Activated naive CD8-positive, alpha-beta T cell (primary cell): Measurements from ENCODE around the gene FGF4.

Experiments
- H3K27ac Mint-ChIP-seq: one replicate; pipeline ENCODE4 v1.8.0; 2021; ENCODE audit warnings: mixed read lengths
- H3K27me3 Mint-ChIP-seq: one replicate; pipeline ENCODE4 v1.8.0; 2021; ENCODE audit warnings: mixed read lengths
- H3K36me3 Mint-ChIP-seq: one replicate; pipeline ENCODE4 v1.8.0; 2021; ENCODE audit warnings: mixed read lengths
- H3K4me1 Mint-ChIP-seq: one replicate; pipeline ENCODE4 v1.8.0; 2021; ENCODE audit warnings: low read depth, mixed read lengths
- H3K4me3 Mint-ChIP-seq: one replicate; pipeline ENCODE4 v1.8.0; 2021; ENCODE audit warnings: mild to moderate bottlenecking, mixed read lengths
- H3K9me3 Mint-ChIP-seq: one replicate; pipeline ENCODE4 v1.8.0; 2021; ENCODE audit warnings: low read depth, mixed read lengths

Gene FGF4

DNA sequence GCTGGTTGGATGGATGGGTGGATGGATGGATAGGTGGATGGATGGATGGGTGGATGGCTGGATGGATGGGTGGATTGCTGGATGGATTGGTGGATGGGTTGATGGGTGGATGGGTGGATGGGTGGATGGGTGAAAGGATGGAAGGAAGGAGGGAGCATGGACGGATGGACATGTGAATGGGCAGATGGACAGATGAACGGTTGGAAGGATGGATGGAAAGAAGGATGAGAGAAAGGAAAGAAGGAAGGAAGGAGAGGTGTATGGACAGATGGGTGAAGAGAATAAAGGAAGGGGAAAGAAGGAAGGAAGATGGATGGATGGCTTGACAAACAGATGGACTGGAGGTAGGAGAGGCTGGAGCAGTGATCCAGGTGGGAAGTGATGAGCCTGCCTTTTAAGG is 38.7 kb upstream of the FGF4 start:
- no peaks in the 10 kb centered on the region for H3K36me3 Mint-ChIP-seq
- no peaks in the 10 kb centered on the region for H3K9me3 Mint-ChIP-seq
- no peak overlapping the region for H3K4me3 Mint-ChIP-seq
- no peaks in the 10 kb centered on the region for H3K4me1 Mint-ChIP-seq
- H3K27me3 Mint-ChIP-seq, result peaks cover 11% of the 10 kb centered on the region
- no peak overlapping the region for H3K27ac Mint-ChIP-seq

DNA sequence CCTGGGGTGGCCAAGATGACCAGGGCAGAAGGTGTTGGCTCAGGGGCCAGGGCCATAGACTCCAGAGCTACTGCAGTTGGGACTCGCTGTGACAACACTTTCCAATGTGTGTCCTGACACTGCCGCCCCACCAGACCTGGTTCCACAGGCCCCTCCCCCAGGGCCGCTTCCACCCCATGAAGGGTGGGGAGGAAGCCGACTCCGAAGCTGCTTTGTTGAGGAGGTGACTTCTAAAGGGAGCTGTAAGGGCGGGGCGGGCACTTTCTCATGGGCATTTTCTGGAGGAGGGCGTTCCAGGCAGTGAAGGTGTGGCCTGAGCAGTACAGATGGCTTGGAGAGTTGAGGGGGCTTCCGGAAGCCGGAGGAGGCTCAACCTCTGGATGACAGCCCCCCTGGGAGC is 37.8 kb upstream of the FGF4 start:
- Mint-ChIP-seq H3K4me3 (no peak overlapping the region), H3K9me3 (no peaks in the 10 kb centered on the region), H3K4me1 (no peaks in the 10 kb centered on the region), H3K27ac (no peak overlapping the region), H3K27me3 (peaks cover 11% of the 10 kb centered on the region), H3K36me3 (no peaks in the 10 kb centered on the region)

DNA sequence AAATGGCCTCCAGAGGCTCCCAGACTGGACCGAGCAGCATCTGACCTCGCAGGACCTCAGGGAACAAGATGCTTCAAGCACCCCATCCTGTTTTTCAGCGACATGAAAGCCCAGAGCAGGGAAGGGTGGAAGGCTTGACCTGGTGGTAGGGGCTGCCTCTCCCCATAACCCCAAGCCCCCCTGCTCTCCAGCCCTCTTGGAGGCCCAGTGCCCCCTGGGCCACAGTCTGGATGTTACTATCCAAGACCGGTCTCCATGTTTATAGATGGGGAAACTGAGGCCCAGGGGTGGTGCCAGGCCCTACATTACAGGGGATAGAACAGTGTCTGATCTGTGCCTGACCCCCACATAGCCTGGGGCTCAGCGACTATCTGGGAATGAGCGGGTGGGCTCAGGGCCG is 37.1 kb upstream of the FGF4 start:
- H3K9me3 Mint-ChIP-seq, result no peaks in the 10 kb centered on the region
- peaks cover 11% of the 10 kb centered on the region for H3K27me3 Mint-ChIP-seq
- H3K27ac Mint-ChIP-seq, result no peak overlapping the region

DNA sequence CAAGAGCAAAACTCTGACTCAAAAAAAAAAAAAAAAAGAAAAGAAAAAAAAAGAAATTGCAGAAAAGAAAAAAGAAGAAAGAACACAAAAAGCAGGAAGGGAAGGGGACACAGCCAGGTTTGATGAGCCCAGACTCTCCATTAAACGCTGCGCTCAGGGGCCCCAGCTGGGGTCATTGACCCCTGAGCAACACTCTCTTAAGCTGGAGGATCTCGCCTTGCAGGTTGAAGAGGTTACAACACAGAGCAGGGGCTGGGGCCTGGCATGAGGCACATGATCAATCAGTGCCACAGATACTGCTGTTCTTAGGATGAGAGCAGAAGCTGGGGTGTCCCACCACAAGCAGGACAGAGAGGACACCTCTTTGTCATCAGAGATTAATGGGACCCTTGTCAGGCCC is 36.3 kb upstream of the FGF4 start:
- Mint-ChIP-seq H3K4me3 (no peak overlapping the region), H3K36me3 (no peaks in the 10 kb centered on the region), H3K4me1 (no peaks in the 10 kb centered on the region), H3K9me3 (no peaks in the 10 kb centered on the region), H3K27ac (no peak overlapping the region), H3K27me3 (peaks cover 11% of the 10 kb centered on the region)

More for the DNA sequence above, 37.1 kb upstream of the FGF4 start:
- Mint-ChIP-seq H3K4me3 (no peak overlapping the region), H3K4me1 (no peaks in the 10 kb centered on the region), H3K36me3 (no peaks in the 10 kb centered on the region)

DNA sequence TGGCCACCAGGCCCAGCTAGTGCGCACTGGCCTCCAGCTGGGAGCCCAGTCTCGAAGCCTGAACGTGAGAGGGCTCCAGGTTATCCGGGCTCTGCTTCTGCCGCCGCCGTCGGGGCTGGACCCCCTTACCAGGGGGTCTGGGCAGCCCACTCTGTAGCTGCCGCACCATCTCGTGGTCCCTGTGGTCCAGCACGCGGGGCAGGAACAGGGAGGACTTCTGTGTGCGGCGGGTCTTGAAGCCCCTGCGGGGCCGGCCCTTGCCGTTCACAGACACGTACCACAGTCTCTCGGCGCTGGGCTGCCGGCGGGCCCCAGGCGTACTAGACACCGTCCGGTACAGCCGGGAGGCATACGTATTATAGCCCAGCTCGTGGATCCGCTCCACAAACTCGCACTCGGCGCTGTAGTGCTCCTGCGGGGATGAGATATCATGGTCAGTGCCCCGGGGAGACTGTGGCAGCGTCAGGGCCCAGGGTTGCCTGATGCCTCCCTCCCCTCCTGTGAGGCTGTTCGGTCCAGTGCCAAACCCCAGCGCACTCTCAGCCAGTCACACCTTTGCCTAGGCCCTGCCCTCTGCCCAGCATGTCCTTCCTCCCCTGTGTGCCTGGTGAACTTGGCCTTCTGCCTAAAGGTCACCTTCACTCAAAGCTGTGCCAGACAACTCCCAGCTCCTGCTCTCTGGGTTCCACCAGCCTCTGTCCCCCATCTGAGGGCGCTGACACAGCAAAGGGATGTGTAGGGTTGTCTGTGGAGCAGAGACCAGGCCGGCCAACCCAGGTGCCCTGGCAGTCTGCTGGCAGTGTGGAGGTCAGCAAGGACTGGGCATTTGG is 35.4 kb upstream of the FGF4 start:
- H3K36me3 Mint-ChIP-seq, result no peaks in the 10 kb centered on the region
- H3K27ac Mint-ChIP-seq, result no peak overlapping the region
- no peaks in the 10 kb centered on the region for H3K9me3 Mint-ChIP-seq
- no peak overlapping the region for H3K4me3 Mint-ChIP-seq
- H3K27me3 Mint-ChIP-seq, result peaks cover 9% of the 10 kb centered on the region
- no peaks in the 10 kb centered on the region for H3K4me1 Mint-ChIP-seq

DNA sequence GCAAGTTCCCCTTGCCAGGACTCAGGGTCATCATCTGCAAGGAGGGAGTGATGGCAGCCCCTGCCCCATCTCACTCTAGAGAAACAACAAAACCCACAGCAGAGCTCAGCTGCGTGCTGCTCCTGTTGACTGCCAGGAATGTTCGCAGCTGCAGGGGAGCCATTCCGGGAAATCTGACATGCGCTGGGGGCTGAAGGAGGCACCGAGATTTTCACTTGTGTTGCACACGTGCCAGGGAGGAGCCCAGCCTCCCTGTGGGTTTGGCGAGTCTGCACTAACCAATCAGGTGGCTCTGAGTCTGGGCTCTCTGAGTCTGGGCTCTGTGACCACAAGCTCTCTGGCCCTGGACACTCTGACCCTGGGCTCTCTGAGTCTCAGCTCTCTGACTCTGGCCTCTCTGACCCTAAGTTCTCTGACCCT is 33.5 kb upstream of the FGF4 start:
- Mint-ChIP-seq H3K27ac (no peak overlapping the region), H3K9me3 (no peaks in the 10 kb centered on the region), H3K4me1 (no peaks in the 10 kb centered on the region), H3K36me3 (no peaks in the 10 kb centered on the region), H3K4me3 (no peak overlapping the region), H3K27me3 (peaks cover 4% of the 10 kb centered on the region)

DNA sequence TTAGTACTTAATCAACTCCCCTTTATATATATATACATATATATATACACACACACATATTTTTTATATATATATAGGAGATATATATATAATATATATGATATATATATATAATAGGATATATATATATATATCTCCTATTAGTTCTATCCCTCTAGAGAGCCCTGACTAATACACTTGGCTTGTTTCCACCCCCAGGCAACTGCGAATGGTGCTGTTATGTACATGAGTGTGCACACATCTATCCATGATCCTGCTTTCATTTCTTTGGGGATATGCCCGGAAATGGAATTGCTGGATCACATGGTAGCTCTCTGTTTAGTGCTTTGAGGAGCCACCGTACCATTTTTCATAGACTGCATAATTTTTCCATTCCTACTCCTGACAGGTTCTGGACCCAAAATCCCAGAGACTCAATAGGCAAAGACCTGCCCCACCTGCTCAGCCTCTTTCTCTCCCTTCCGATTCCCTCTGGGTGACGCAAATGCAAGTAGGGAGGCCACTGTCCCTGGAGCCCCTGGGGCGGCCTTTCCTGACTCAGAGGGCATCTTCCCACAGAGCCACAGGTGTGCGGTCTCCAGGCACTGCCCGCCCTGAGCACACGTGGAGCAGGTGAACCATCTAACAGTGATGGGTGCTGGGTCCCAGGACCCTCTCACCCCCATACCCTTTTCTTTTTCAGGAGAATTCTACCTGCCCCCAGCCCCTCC is 32.1 kb upstream of the FGF4 start:
- no peaks in the 10 kb centered on the region for H3K36me3 Mint-ChIP-seq

DNA sequence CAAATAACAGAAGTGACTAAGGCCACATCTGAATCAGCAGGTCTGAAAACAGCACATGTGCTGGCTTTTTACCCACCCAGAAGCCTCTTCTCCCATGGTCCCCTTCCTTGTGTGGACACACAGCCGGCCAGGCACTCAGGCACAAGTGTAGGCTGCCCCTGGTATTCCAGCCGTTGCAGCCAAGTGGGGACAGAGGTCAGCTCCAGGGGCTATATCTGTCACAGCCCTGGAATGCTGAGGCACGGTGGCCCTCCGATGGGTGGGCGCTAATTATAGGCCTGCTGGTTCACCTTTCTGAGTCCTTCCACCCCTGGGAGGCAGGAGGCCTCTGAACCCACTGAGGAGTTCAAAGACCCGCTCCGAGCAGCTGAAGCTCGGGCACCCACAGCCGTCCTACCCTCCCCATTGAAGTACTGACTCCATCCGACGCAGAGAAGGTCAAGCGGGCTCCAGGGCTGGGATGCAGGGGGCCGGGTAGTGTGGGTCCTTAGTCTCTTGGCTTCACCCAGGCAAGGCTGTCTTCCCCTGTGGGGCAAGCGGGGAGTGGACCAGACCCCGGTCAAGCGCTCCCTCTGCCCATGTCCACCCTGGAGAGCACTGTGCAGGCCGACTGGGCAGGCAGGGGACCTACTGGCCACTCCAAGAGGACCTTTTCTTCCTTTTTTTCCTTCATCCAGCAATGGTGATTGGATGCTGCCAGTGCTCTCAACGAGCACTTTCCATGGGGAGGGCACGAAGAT is 29.8 kb upstream of the FGF4 start:
- Mint-ChIP-seq H3K36me3 (no peaks in the 10 kb centered on the region), H3K27me3 (peaks cover 6% of the 10 kb centered on the region), H3K27ac (no peak overlapping the region), H3K9me3 (no peaks in the 10 kb centered on the region), H3K4me3 (no peak overlapping the region), H3K4me1 (no peaks in the 10 kb centered on the region)

More for the DNA sequence above, 32.1 kb upstream of the FGF4 start:
- H3K4me1 Mint-ChIP-seq, result no peaks in the 10 kb centered on the region
- H3K9me3 Mint-ChIP-seq, result no peaks in the 10 kb centered on the region
- no peak overlapping the region for H3K27ac Mint-ChIP-seq
- H3K4me3 Mint-ChIP-seq, result no peak overlapping the region
- peaks cover 6% of the 10 kb centered on the region for H3K27me3 Mint-ChIP-seq

DNA sequence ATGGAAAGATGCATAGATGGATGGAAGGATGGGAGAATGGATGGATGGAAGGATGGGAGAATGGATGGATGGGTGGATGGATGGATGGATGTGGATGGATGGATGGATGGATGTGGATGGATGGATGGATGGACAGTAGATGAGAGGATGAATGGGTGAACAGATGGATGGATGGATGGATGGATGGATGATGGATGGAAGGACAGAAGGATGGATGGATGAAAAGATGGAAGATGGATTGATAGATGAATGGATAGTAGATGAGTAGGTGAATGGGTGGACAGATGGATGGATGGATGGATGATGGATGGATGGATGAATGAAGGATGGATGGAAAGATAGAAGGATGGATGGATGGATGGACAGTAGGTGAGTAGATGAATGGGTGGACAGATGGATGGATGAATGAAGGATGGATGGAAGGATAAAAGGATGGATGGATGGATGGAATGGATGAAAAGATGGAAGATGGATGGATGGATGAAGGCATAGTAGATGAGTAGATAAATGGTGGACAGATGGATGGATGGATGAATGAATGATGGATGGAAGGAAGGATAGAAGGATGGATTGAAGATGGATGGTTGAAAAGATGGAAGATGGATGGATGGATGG is 28.6 kb upstream of the FGF4 start:
- Mint-ChIP-seq H3K9me3 (no peaks in the 10 kb centered on the region), H3K27me3 (peaks cover 2% of the 10 kb centered on the region), H3K4me1 (no peaks in the 10 kb centered on the region), H3K36me3 (no peaks in the 10 kb centered on the region), H3K4me3 (no peak overlapping the region), H3K27ac (no peak overlapping the region)

DNA sequence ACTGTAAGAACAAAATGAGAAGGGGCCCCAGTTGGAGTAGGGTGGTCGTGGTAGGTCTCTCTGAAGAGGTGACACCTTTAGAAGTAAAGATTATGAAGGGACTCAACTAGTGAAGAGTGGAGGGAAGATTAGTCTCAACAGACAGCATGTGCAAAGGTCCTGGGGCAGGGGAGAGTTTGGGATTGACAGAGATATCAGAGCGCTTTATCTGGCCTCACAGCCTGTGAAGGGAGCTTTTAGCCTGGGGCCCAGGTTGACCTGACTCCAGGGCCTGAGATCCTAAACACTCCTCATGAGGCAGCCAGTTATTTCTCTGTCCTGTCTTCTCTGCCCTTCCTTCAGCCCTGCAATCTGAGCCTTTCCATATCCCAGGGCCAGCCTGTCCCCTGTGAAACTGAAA is 27.9 kb upstream of the FGF4 start:
- no peaks in the 10 kb centered on the region for H3K9me3 Mint-ChIP-seq
- H3K27me3 Mint-ChIP-seq, result peaks cover 2% of the 10 kb centered on the region
- no peak overlapping the region for H3K4me3 Mint-ChIP-seq
- H3K27ac Mint-ChIP-seq, result no peak overlapping the region
- no peaks in the 10 kb centered on the region for H3K36me3 Mint-ChIP-seq
- H3K4me1 Mint-ChIP-seq, result no peaks in the 10 kb centered on the region

DNA sequence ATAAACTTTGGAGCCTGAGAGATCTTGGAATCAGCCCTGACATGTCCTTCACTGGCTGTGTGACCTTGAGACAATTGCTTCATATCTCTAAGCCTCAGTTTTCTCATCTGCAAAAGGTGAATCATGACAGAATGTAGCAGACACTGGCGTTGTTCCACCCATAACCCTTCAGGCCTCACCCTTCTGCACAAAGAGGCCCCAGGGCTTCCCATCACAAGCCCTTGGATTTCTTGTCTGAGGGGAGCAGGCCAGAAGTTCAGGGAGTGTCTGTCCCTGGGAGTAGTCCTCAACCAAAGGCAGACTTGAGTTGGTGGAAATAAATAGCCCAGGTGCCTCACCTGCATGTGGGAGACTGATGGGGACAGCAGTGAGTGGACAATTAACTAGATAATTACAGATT is 27.4 kb upstream of the FGF4 start:
- no peaks in the 10 kb centered on the region for H3K4me1 Mint-ChIP-seq
- H3K4me3 Mint-ChIP-seq, result no peak overlapping the region
- H3K9me3 Mint-ChIP-seq, result no peaks in the 10 kb centered on the region
- H3K27ac Mint-ChIP-seq, result no peak overlapping the region
- no peaks in the 10 kb centered on the region for H3K36me3 Mint-ChIP-seq
- peaks cover 2% of the 10 kb centered on the region for H3K27me3 Mint-ChIP-seq

DNA sequence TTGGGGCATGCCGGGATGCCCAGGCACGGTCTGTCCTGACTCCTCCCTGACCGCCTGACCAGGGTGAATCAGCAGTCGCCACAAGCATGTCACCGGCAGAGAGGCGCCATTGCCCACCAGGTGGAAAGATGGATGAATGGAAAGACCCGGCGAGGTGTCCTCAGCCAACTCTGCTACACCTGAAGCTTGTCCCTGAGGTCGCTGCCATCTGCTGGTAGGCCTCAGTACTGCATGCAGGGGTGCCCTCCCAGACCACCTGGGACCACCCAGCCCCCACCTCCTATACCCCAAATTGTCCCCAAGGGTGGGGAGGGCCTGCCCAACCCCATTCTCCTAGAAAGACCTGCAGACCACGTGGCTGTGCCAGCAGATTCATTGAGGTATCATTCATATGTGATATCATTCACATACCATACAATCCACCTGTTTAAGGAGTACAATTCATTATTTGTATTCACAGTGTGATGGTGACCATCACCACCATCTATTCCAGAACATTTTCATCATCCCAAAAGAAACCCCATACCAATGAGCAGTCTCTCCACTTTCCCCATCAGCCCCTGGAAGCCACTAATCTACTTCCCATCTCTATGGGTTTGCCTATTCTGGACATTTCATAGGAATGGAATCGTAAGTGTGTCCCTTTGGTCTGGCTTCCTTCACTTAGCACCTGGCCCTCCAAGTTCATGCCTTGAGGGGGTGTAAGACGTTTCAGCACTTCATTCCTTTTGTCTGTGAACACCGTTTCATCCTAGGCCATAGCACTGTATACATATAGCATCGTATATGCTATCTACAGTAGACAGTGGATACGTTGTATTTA is 26.6 kb upstream of the FGF4 start:
- H3K4me3 Mint-ChIP-seq, result no peak overlapping the region

DNA sequence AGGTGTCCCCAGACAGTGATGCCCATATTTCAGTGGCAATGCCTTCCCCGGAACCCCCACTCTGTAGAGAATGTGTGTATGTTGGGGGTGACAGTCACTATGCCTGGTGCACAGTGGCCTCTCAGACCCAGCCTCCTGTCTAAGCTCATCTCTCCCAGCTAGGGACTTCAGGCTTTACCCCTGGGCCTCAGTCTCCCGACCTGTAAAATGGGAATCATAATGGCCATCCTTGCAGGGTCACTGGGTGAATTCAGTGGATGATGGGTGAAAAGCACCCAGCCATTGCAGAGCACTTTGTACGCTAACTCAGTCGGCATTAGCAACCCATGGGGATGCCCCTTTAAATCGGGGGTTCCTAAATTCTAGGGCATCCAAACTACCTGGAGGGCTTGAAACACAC is 25.1 kb upstream of the FGF4 start:
- no peaks in the 10 kb centered on the region for H3K36me3 Mint-ChIP-seq
- H3K4me3 Mint-ChIP-seq, result no peak overlapping the region
- no peaks in the 10 kb centered on the region for H3K9me3 Mint-ChIP-seq
- no peak overlapping the region for H3K27ac Mint-ChIP-seq
- H3K4me1 Mint-ChIP-seq, result no peaks in the 10 kb centered on the region
- peaks cover 2% of the 10 kb centered on the region for H3K27me3 Mint-ChIP-seq

More for the DNA sequence above, 26.6 kb upstream of the FGF4 start:
- H3K9me3 Mint-ChIP-seq, result no peaks in the 10 kb centered on the region
- H3K4me1 Mint-ChIP-seq, result no peaks in the 10 kb centered on the region
- H3K36me3 Mint-ChIP-seq, result no peaks in the 10 kb centered on the region
- no peak overlapping the region for H3K27ac Mint-ChIP-seq
- peaks cover 2% of the 10 kb centered on the region for H3K27me3 Mint-ChIP-seq

DNA sequence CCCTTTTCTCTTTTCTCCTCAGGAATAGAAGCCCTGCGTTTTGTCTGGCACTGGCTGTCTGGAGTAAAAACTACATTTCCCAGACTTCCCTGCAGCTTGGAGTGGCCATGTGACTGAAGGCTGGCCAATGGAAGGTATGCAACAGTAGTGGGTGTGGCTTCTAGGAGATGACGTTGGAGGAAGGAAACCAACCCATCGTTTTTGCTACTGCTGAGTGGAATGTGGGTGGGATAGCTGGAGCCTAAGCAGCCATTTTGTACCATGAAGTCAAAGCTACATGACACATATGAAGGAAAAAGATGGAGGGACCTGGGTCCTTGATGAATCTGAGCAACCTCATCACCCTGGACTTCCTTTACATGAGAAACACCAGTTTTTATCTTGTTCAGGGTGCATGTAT is 24.4 kb upstream of the FGF4 start:
- no peaks in the 10 kb centered on the region for H3K4me1 Mint-ChIP-seq
- H3K4me3 Mint-ChIP-seq, result no peak overlapping the region
- H3K36me3 Mint-ChIP-seq, result no peaks in the 10 kb centered on the region
- H3K9me3 Mint-ChIP-seq, result no peaks in the 10 kb centered on the region
- peaks cover 2% of the 10 kb centered on the region for H3K27me3 Mint-ChIP-seq
- no peak overlapping the region for H3K27ac Mint-ChIP-seq
